IPS-15b (cell line): ENCODE measurements around the gene RTN1.

Source experiments
- H3K27me3 ChIP-seq: one replicate; pipeline ENCODE4 v1.6.1; 2013; ENCODE audit warnings: low read length; ENCODE audit not compliant: control insufficient read depth, insufficient read depth
- H3K36me3 ChIP-seq: one replicate; pipeline ENCODE4 v1.6.1; 2013; ENCODE audit warnings: low read length; ENCODE audit not compliant: control insufficient read depth, insufficient read depth
- H3K4me1 ChIP-seq: one replicate; pipeline ENCODE4 v1.6.1; 2013; ENCODE audit warnings: mild to moderate bottlenecking, low read length; ENCODE audit not compliant: control insufficient read depth, insufficient read depth
- H3K4me3 ChIP-seq: one replicate; pipeline ENCODE4 v1.5.1; 2013; ENCODE audit warnings: low read depth, low read length
- H3K9ac ChIP-seq: one replicate; pipeline ENCODE4 v1.6.1; 2013; ENCODE audit warnings: low read depth, mild to moderate bottlenecking, low read length
- H3K9me3 ChIP-seq: one replicate; pipeline ENCODE4 v1.6.1; 2013; ENCODE audit warnings: mild to moderate bottlenecking, low read length; ENCODE audit not compliant: control insufficient read depth, insufficient read depth

RTN1 gene

GRCh38 chr14:59782760-59783159 is 87.8 kb downstream of the RTN1 start:
- Histone ChIP-seq H3K9ac (no peak overlapping the region), H3K4me1 (no peaks in the 10 kb centered on the region), H3K27me3 (no peaks in the 10 kb centered on the region), H3K4me3 (no peak overlapping the region), H3K36me3 (no peaks in the 10 kb centered on the region), H3K9me3 (no peaks in the 10 kb centered on the region)

- H3K36me3 ChIP-seq: no peaks in the 10 kb centered on the region
- no peaks in the 10 kb centered on the region for H3K27me3 ChIP-seq
- no peaks in the 10 kb centered on the region for H3K9me3 ChIP-seq
- H3K9ac ChIP-seq: no peak overlapping the region
- H3K4me3 ChIP-seq: no peak overlapping the region
- H3K4me1 ChIP-seq: peaks cover 3% of the 10 kb centered on the region
Measured at GRCh38 chr14:59777006-59777579, 93.5 kb downstream of the RTN1 start.

DNA sequence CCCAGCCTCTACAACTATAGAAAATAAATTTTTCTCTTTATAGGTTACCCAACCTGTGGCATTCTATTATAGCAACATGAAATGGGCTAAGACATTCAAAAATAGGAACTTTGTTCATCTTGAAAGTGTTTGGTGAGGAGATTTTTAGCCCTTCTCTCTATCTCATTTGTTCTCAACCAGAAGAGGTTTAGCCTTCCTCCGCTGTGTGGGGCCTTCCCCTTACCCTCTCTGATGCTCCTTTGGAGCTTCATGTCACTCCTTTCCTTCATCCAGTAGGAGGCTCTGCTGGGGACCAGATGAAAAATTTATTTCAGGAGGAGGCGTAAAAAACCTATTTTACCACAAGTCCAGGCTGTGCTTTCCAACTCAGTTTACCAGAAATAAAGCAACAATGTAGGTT is 94.1 kb downstream of the RTN1 start:
- Histone ChIP-seq H3K4me1 (peaks cover 3% of the 10 kb centered on the region), H3K9me3 (no peaks in the 10 kb centered on the region), H3K36me3 (no peaks in the 10 kb centered on the region), H3K9ac (no peak overlapping the region), H3K4me3 (no peak overlapping the region), H3K27me3 (no peaks in the 10 kb centered on the region)

DNA sequence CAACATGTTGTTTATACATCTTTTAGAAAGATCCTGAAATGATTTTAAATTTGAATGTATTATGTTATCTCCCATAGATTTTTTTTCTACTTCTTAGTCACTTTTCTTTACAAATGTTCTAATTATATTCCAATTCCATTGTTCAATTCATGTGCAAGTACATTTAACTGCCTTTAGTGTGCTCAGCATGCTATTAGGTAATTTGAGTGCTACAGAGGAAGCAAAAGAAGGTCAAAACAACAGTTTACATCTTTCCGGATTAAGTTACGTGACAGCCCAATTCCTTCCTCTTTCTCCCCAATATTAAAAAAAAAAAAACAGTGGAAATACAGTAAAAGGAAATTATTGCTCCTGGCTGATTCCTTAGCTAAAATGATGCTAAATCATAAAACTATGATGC is 98.3 kb downstream of the RTN1 start:
- Histone ChIP-seq H3K4me3 (no peak overlapping the region), H3K27me3 (no peaks in the 10 kb centered on the region), H3K9ac (no peak overlapping the region), H3K9me3 (no peaks in the 10 kb centered on the region), H3K36me3 (no peaks in the 10 kb centered on the region), H3K4me1 (peaks cover 3% of the 10 kb centered on the region)

DNA sequence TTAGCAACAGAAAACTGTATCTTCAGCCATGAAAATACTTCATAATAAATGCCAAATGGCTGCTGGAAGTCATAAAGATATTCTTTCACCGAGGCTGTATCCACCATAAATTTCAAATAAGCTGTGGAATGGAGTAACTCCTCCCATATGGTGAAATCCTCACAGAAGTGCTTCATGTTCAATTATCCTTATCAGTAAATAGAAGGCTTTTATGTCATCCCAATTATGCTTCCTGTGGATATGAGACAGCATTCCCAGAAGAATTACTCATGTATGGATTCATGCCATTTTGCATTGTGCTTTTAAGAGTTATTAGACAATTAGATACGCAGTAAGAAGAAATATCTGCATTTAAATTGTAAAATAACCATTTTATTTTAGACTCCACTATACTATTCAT is 99.0 kb downstream of the RTN1 start:
- no peak overlapping the region for H3K4me3 ChIP-seq
- peaks cover 3% of the 10 kb centered on the region for H3K4me1 ChIP-seq
- H3K9ac ChIP-seq: no peak overlapping the region
- no peaks in the 10 kb centered on the region for H3K36me3 ChIP-seq
- no peaks in the 10 kb centered on the region for H3K27me3 ChIP-seq
- no peaks in the 10 kb centered on the region for H3K9me3 ChIP-seq

GRCh38 chr14:59769586-59769985 is 101.0 kb downstream of the RTN1 start:
- H3K27me3 ChIP-seq: no peaks in the 10 kb centered on the region
- H3K9me3 ChIP-seq: no peaks in the 10 kb centered on the region
- H3K4me1 ChIP-seq: peaks cover 3% of the 10 kb centered on the region
- H3K4me3 ChIP-seq: no peak overlapping the region
- no peak overlapping the region for H3K9ac ChIP-seq
- no peaks in the 10 kb centered on the region for H3K36me3 ChIP-seq

- Histone ChIP-seq H3K4me3 (no peak overlapping the region), H3K36me3 (no peaks in the 10 kb centered on the region), H3K4me1 (peaks cover 3% of the 10 kb centered on the region), H3K9me3 (no peaks in the 10 kb centered on the region), H3K27me3 (no peaks in the 10 kb centered on the region), H3K9ac (no peak overlapping the region)
Measured at GRCh38 chr14:59768855-59769375, 101.7 kb downstream of the RTN1 start.

DNA sequence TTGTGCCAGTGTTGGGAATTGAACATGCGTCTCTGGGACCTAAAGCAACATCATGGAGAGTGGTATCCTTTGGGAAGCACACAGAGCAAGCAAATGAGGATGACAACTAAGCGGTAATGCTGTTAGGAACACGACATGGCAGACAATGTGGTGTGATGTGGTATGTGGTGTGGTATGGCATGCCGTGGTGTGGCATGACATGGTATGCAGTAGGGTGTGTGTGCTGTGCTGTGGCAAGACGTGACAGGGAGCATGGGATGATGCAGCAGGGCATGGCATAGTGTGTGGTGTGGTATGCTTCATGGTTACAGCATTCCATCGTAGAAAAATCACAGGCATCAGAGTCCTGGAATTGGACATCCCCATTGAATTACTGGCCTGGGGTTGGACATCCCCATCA is 108.7 kb downstream of the RTN1 start:
- Histone ChIP-seq H3K9ac (no peak overlapping the region), H3K4me1 (no peaks in the 10 kb centered on the region), H3K36me3 (no peaks in the 10 kb centered on the region), H3K9me3 (no peaks in the 10 kb centered on the region), H3K4me3 (no peak overlapping the region), H3K27me3 (no peaks in the 10 kb centered on the region)

GRCh38 chr14:59755409-59756135 is 115.0 kb downstream of the RTN1 start:
- Histone ChIP-seq H3K9ac (no peak overlapping the region), H3K9me3 (no peaks in the 10 kb centered on the region), H3K27me3 (no peaks in the 10 kb centered on the region), H3K4me1 (peaks cover 3% of the 10 kb centered on the region), H3K36me3 (no peaks in the 10 kb centered on the region), H3K4me3 (no peak overlapping the region)

GRCh38 chr14:59754256-59754655 is 116.3 kb downstream of the RTN1 start:
- no peak overlapping the region for H3K9ac ChIP-seq
- no peak overlapping the region for H3K4me3 ChIP-seq
- no peaks in the 10 kb centered on the region for H3K36me3 ChIP-seq
- H3K27me3 ChIP-seq: no peaks in the 10 kb centered on the region
- H3K4me1 ChIP-seq: peaks cover 3% of the 10 kb centered on the region
- no peaks in the 10 kb centered on the region for H3K9me3 ChIP-seq

GRCh38 chr14:59753512-59753911 is 117.1 kb downstream of the RTN1 start:
- Histone ChIP-seq H3K4me3 (no peak overlapping the region), H3K4me1 (peaks cover 3% of the 10 kb centered on the region), H3K36me3 (no peaks in the 10 kb centered on the region), H3K9me3 (no peaks in the 10 kb centered on the region), H3K27me3 (no peaks in the 10 kb centered on the region), H3K9ac (no peak overlapping the region)

- Histone ChIP-seq H3K9me3 (no peaks in the 10 kb centered on the region), H3K9ac (no peak overlapping the region), H3K4me1 (peaks cover 3% of the 10 kb centered on the region), H3K36me3 (no peaks in the 10 kb centered on the region), H3K4me3 (no peak overlapping the region), H3K27me3 (no peaks in the 10 kb centered on the region)
Measured at GRCh38 chr14:59751578-59751977, 119.0 kb downstream of the RTN1 start.
